Vagina (tissue), 2 donors: ENCODE measurements around the gene FAM163B.

Experiments used
- CTCF ChIP-seq, 3 experiments: fragments of 450-650 bp in 2 of 3; fragments of 200-600 bp in 1 of 3; sonication (generic) in 1 of 3; IDR thresholded peaks; one replicate each; pipeline ENCODE4 v1.5.1; 2017 to 2019; ENCODE audit warnings: antibody characterized with exemption in 3 of 3, mild to moderate bottlenecking in 2 of 3, moderate library complexity in 2 of 3
- POLR2A ChIP-seq, 2 donors: fragments of 450-650 bp; IDR thresholded peaks; one replicate each; pipeline ENCODE4 v1.6.1; 2017; ENCODE audit warnings: antibody characterized with exemption in 2 of 2, mild to moderate bottlenecking in 2 of 2, moderate library complexity in 2 of 2
- POLR2AphosphoS5 ChIP-seq, 2 donors: sonication (generic); formaldehyde crosslinking; IDR thresholded peaks; one replicate each; pipeline ENCODE4 v1.9.0; 2017; ENCODE audit warnings: antibody characterized with exemption in 2 of 2, mild to moderate bottlenecking in 2 of 2, low read depth in 1 of 2; ENCODE audit not compliant: insufficient read depth in 1 of 2

- no peak for TF ChIP-seq CTCF (IDR thresholded peaks at IDR 0.05)
- TF ChIP-seq POLR2AphosphoS5 (IDR thresholded peaks at IDR 0.05; ENCODE audit: insufficient read depth in 1 of 2, low read depth in 1 of 2): no peak
- TF ChIP-seq POLR2A (IDR thresholded peaks at IDR 0.05): no peak
Observed at GRCh38 chr9:133614056-133614455, 4.9 kb upstream of the FAM163B start.
